OCI-LY7 (cell line): Measurements from ENCODE around the gene ATP8B3. TPM values are rescaled to one million over a fixed set of nuclear protein-coding genes. Genes with fewer than 3 reads are reported as not detected.

Experiments
- BruUV-seq: library from RNA; stranded (reverse); fragments of 400-500 nt; replicated peaks from 2 replicates; lab custom pipeline; 2021; lab: Mats Ljungman, UMichigan
- CTCF ChIA-PET: fragments of 300-600 bp; sonication (Branson Sonifier 250); formaldehyde crosslinking; loops from one replicate; lab custom pipeline; 2022; ENCODE audit warnings: antibody characterized with exemption; ENCODE audit not compliant: unreplicated experiment; lab: Charles Lee
- POLR2A ChIA-PET: fragments of 300-600 bp; sonication (Branson Sonifier 250); formaldehyde crosslinking; loops from one replicate; lab custom pipeline; 2022; ENCODE audit warnings: antibody characterized with exemption; lab: Charles Lee
- DNase-seq: peaks from one replicate; pipeline ENCODE4 v3.0.0-alpha.2; 2015; ENCODE audit warnings: low spot score
- H2AFZ ChIP-seq: fragments of 200-600 bp; sonication (generic), shearing (Covaris generic); 2 replicates; pipeline ENCODE4 v1.6.1; 2014; ENCODE audit warnings: mild to moderate bottlenecking, antibody characterized with exemption, low read length, moderate library complexity
- H3K27ac ChIP-seq: fragments of 200-600 bp; sonication (generic); 2 replicates; pipeline ENCODE4 v1.5.1; 2014; ENCODE audit warnings: mixed run types, low read depth, mild to moderate bottlenecking, moderate library complexity, low read length, inconsistent platforms; ENCODE audit not compliant: poor library complexity, severe bottlenecking
- H3K36me3 ChIP-seq: fragments of 200-600 bp; sonication (generic); 2 replicates; pipeline ENCODE4 v1.6.1; 2014; ENCODE audit warnings: mild to moderate bottlenecking, antibody characterized with exemption, low read length, moderate library complexity, mixed read lengths; ENCODE audit not compliant: insufficient read depth
- H3K4me1 ChIP-seq: fragments of 200-600 bp; sonication (generic); 2 replicates; pipeline ENCODE4 v1.5.1; 2014; ENCODE audit warnings: mild to moderate bottlenecking, low read length; ENCODE audit not compliant: insufficient read depth, poor library complexity, severe bottlenecking
- H3K4me2 ChIP-seq: fragments of 200-600 bp; sonication (generic); 2 replicates; pipeline ENCODE4 v1.6.1; 2014; ENCODE audit warnings: mild to moderate bottlenecking, low read length
- H3K4me3 ChIP-seq: fragments of 200-600 bp; sonication (generic); 2 replicates; pipeline ENCODE4 v1.5.1; 2014; ENCODE audit warnings: mild to moderate bottlenecking, low read depth, low read length; ENCODE audit not compliant: poor library complexity, severe bottlenecking
- H3K79me2 ChIP-seq: fragments of 200-600 bp; sonication (generic); 2 replicates; pipeline ENCODE4 v1.6.1; 2016; ENCODE audit warnings: low read depth, mild to moderate bottlenecking, low read length, moderate library complexity, mixed read lengths; ENCODE audit not compliant: insufficient read depth
- H3K9me2 ChIP-seq: fragments of 200-600 bp; sonication (generic); 2 replicates; pipeline ENCODE4 v1.6.1; 2016; ENCODE audit warnings: mild to moderate bottlenecking, low read length, mixed read lengths; ENCODE audit not compliant: insufficient read depth
- H3K9me3 ChIP-seq: fragments of 200-600 bp; sonication (generic); 2 replicates; pipeline ENCODE4 v1.6.1; 2014; ENCODE audit warnings: mild to moderate bottlenecking, mixed run types, low read length, mixed read lengths
- H4K20me1 ChIP-seq: fragments of 200-600 bp; sonication (generic); 2 replicates; pipeline ENCODE4 v1.6.1; 2014; ENCODE audit warnings: mild to moderate bottlenecking, antibody characterized with exemption, low read length, moderate library complexity, mixed read lengths; ENCODE audit not compliant: insufficient read depth
- CTCF ChIP-seq: fragments of 200-600 bp; sonication (generic); conservative IDR thresholded peaks from 2 replicates; pipeline ENCODE4 v1.5.1; 2014; ENCODE audit warnings: mild to moderate bottlenecking, antibody characterized with exemption, low read length, moderate library complexity, mixed read lengths
- EZH2phosphoT487 ChIP-seq: fragments of 200-600 bp; sonication (generic); IDR thresholded peaks from 2 replicates; pipeline ENCODE4 v1.6.1; 2018; ENCODE audit warnings: low read depth, borderline replicate concordance, mild to moderate bottlenecking, mixed run types, antibody characterized with exemption, low read length, moderate library complexity, mixed read lengths
- intact Hi-C: fragments of 100-400 bp; cut with micrococcal nuclease; formaldehyde crosslinking; loops from one replicate; pipeline ENCODE4 v1.10.0; 2022; ENCODE audit not compliant: unreplicated experiment
- total RNA-seq, 2 experiments: library from RNA; depleted of rRNA in 1 of 2; stranded (reverse); fragments of >200 nt in 1 of 2; shearing (Covaris generic) in 1 of 2; gene quantifications; 2 replicates each; pipeline ENCODE4 v1.2.3, GENCODE V29; 2014 to 2022

The ATP8B3 gene
- total RNA-seq, 2 experiments from 2014 or later, result 5.9 to 19.3 TPM

GRCh38 chr19:1837625-1838105, 25.6 kb upstream of the ATP8B3 start:
- Histone ChIP-seq H3K9me3 (no peaks in the 10 kb centered on the region), H3K4me1 (peaks cover 3% of the 10 kb centered on the region), H3K4me2 (no peak overlapping the region), H3K9me2 (no peaks in the 10 kb centered on the region), H3K27ac (no peak overlapping the region), H3K4me3 (no peak overlapping the region), H2AFZ (no peak overlapping the region), H3K79me2 (peaks cover 44% of the 10 kb centered on the region), H4K20me1 (no peaks in the 10 kb centered on the region; the same call in 1 of the 2 replicates), H3K36me3 (peaks cover 31% of the 10 kb centered on the region; the same call in 1 of the 2 replicates)
- CTCF ChIA-PET, result interaction anchor here (0.6 to 1.1 kb wide), 4 partner anchors 10 to 85 kb away, joined by 3 to 10 read pairs (median 6); partner anchors contain the start of gene ATP8B3
- BruUV-seq, result no TSS peak
- TF ChIP-seq CTCF, result peak; percentile 93
- no peak for TF ChIP-seq EZH2phosphoT487
- intact Hi-C loops, result no loop called here
- DNase-seq, result peak; percentile 50
- POLR2A ChIA-PET, result no interaction called here

DNA sequence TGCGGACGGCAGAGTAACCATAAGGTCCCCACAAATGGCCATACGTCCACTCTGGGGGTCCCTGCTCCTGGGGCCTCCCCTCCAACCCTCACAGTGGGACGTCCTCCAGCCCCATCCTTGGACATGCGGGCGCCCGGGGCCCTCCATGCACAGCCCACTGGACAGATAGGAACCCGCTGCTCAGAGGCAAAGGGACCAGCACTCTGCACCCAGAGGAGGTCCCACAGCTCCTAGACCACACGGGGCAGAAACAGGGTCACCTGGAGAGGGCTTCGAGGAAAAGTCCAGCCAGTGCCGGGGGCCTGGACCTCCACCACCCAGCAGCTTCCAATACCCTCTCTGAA, 25.1 kb upstream of the ATP8B3 start:
- no peak overlapping the region for H3K4me3 ChIP-seq
- no peak for TF ChIP-seq EZH2phosphoT487
- TF ChIP-seq CTCF, result no peak
- ChIA-PET POLR2A (no interaction called here), CTCF (interaction anchor here (0.6 to 1.1 kb wide), 3 partner anchors 9 to 85 kb away, joined by 3 to 8 read pairs (median 4); partner anchors contain the start of gene ATP8B3)
- no peaks in the 10 kb centered on the region for H3K9me3 ChIP-seq
- BruUV-seq, result no TSS peak
- no peaks in the 10 kb centered on the region for H3K9me2 ChIP-seq
- H3K4me2 ChIP-seq, result no peak overlapping the region
- no peak for DNase-seq
- H4K20me1 ChIP-seq, result no peaks in the 10 kb centered on the region; the same call in 1 of the 2 replicates
- intact Hi-C loops, result no loop called here
- no peak overlapping the region for H3K27ac ChIP-seq
- H3K4me1 ChIP-seq, result peaks cover 3% of the 10 kb centered on the region
- no peak overlapping the region for H2AFZ ChIP-seq
- H3K36me3 ChIP-seq, result peaks cover 35% of the 10 kb centered on the region; the same call in 1 of the 2 replicates
- H3K79me2 ChIP-seq, result peaks cover 40% of the 10 kb centered on the region
